ENCODE measurements around the gene MEF2D.

The MEF2D gene

GRCh38 chr1:156496211-156496761 lies 4.3 kb downstream of the MEF2D start:
- Histone ChIP-seq H3K4me1 (ENCODE audit: control insufficient read depth in 5 of 5, insufficient read depth in 5 of 5, low read length in 5 of 5) (peaks cover 53 to 88% (median 83%) of the 10 kb centered on the region in 5 donors), H3K9ac (ENCODE audit: low read length in 5 of 5) (peak overlapping the region in 4 of 5 donors; percentile 0 to 66 (median 58)), H3K27ac (ENCODE audit: low read depth, low read length) (peak overlapping the region; percentile 92), H3K36me3 (ENCODE audit: control insufficient read depth in 5 of 5, insufficient read depth in 5 of 5, low read length in 5 of 5) (peaks cover 0 to 5% (median 0%) of the 10 kb centered on the region in 5 donors), H3K9me3 (ENCODE audit: control insufficient read depth in 5 of 5, low read length in 5 of 5) (no peaks in the 10 kb centered on the region), H3K4me3 (ENCODE audit: low read depth in 1 of 5, low read length in 5 of 5) (peak overlapping the region; percentile 25 to 94 (median 56)), H3K27me3 (ENCODE audit: control insufficient read depth in 5 of 5, insufficient read depth in 4 of 5, low read length in 5 of 5) (no peaks in the 10 kb centered on the region)

DNA sequence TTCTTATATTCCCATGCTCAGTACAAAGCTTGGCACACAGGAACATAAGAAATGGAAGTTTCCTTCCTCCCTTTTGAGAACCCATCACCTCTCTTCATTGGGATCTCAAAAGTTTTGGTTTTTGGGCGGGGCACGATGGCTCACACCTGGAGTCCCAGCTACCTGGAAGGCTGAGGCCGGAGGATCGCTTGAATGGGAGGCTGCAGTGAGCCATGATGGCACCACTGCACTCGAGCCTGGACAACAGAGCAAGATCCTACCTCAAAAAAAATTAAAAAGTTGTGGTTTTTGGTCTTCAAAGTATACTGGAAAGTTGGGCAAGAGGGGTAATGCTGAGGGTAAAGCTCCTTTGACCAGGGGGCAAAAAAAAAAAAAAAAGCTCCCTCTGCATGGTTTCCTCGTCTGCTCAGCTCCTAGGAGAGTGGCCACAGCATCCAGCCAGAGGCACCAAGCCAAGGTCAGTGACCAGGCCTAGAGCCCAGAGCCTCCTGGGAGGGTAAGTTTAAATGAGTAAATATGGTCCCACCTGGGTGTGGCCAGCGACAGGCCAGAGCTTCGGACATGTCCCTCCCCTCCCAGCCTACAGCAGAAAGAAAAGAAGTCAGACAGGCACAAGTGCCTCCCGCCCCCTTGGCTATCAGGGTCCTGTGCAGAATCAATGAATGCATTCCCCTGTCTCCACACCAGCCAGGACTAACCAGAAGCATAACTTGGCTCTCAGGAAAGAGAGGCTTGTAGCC lies 5.0 kb downstream of the MEF2D start:
- H3K27me3 ChIP-seq (ENCODE audit: control insufficient read depth in 5 of 5, insufficient read depth in 4 of 5, low read length in 5 of 5) = no peaks in the 10 kb centered on the region
- no peaks in the 10 kb centered on the region for H3K9me3 ChIP-seq (ENCODE audit: control insufficient read depth in 5 of 5, low read length in 5 of 5)
- peak overlapping the region; percentile 92 for H3K27ac ChIP-seq (ENCODE audit: low read depth, low read length)
- H3K4me3 ChIP-seq (ENCODE audit: low read depth in 1 of 5, low read length in 5 of 5) = peak overlapping the region in 4 of 5 donors; percentile 50 to 94 (median 74)
- peak overlapping the region in 4 of 5 donors; percentile 0 to 63 (median 51) for H3K9ac ChIP-seq (ENCODE audit: low read length in 5 of 5)
- H3K4me1 ChIP-seq (ENCODE audit: control insufficient read depth in 5 of 5, insufficient read depth in 5 of 5, low read length in 5 of 5) = peaks cover 61 to 91% (median 91%) of the 10 kb centered on the region in 5 donors
- peaks cover 0 to 5% (median 0%) of the 10 kb centered on the region in 5 donors for H3K36me3 ChIP-seq (ENCODE audit: control insufficient read depth in 5 of 5, insufficient read depth in 5 of 5, low read length in 5 of 5)

- H3K9ac ChIP-seq (ENCODE audit: low read length in 5 of 5) = peak overlapping the region in 2 of 5 donors; percentile 36 to 49
Measured at GRCh38 chr1:156494309-156494895, 6.2 kb downstream of the MEF2D start.

GRCh38 chr1:156493742-156494141 lies 6.8 kb downstream of the MEF2D start:
- H3K27me3 ChIP-seq (ENCODE audit: control insufficient read depth in 5 of 5, insufficient read depth in 4 of 5, low read length in 5 of 5) = no peaks in the 10 kb centered on the region
- H3K9me3 ChIP-seq (ENCODE audit: control insufficient read depth in 5 of 5, low read length in 5 of 5) = no peaks in the 10 kb centered on the region
- H3K4me3 ChIP-seq (ENCODE audit: low read depth in 1 of 5, low read length in 5 of 5) = peak overlapping the region in 3 of 5 donors; percentile 15 to 42 (median 37)
- peaks cover 68 to 100% (median 100%) of the 10 kb centered on the region in 5 donors for H3K4me1 ChIP-seq (ENCODE audit: control insufficient read depth in 5 of 5, insufficient read depth in 5 of 5, low read length in 5 of 5)
- peak overlapping the region in 2 of 5 donors; percentile 1 to 47 for H3K9ac ChIP-seq (ENCODE audit: low read length in 5 of 5)
- peak overlapping the region; percentile 72 for H3K27ac ChIP-seq (ENCODE audit: low read depth, low read length)
- peaks cover 0 to 5% (median 2%) of the 10 kb centered on the region in 5 donors for H3K36me3 ChIP-seq (ENCODE audit: control insufficient read depth in 5 of 5, insufficient read depth in 5 of 5, low read length in 5 of 5)

More at GRCh38 chr1:156494309-156494895, 6.2 kb downstream of the MEF2D start:
- no peak overlapping the region for H3K27ac ChIP-seq (ENCODE audit: low read depth, low read length)
- peaks cover 0 to 5% (median 0%) of the 10 kb centered on the region in 5 donors for H3K36me3 ChIP-seq (ENCODE audit: control insufficient read depth in 5 of 5, insufficient read depth in 5 of 5, low read length in 5 of 5)
- no peaks in the 10 kb centered on the region for H3K27me3 ChIP-seq (ENCODE audit: control insufficient read depth in 5 of 5, insufficient read depth in 4 of 5, low read length in 5 of 5)
- no peaks in the 10 kb centered on the region for H3K9me3 ChIP-seq (ENCODE audit: control insufficient read depth in 5 of 5, low read length in 5 of 5)
- peaks cover 69 to 100% (median 100%) of the 10 kb centered on the region in 5 donors for H3K4me1 ChIP-seq (ENCODE audit: control insufficient read depth in 5 of 5, insufficient read depth in 5 of 5, low read length in 5 of 5)
- peak overlapping the region in 1 of 5 donors; percentile 14 for H3K4me3 ChIP-seq (ENCODE audit: low read depth in 1 of 5, low read length in 5 of 5)

DNA sequence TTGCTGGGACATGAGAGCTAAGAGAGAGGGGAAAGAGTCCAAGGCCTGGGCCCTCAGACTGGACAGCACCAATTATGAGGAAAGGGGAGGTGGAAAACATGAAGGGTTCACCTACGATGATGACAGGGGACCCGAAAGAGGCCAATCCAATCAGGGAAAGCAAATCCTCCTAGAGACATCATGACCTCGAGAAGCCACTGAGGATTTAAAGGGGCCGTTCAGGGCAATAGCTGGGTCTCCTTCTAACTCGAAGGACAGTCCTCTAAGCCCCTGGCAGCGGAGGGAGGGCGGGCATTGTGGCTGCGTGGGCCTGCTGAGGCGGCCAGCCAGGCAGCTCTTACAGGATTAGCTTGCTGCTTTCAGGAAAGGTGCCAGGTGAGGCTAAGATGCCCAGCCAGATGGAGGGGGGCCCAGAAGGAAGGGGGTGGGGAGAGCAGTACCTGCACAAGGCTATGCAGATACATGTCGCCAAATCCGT lies 7.4 kb downstream of the MEF2D start:
- Histone ChIP-seq H3K4me1 (ENCODE audit: control insufficient read depth in 5 of 5, insufficient read depth in 5 of 5, low read length in 5 of 5) (peaks cover 64 to 100% (median 99%) of the 10 kb centered on the region in 5 donors), H3K4me3 (ENCODE audit: low read depth in 1 of 5, low read length in 5 of 5) (peak overlapping the region; percentile 15 to 42 (median 27)), H3K9ac (ENCODE audit: low read length in 5 of 5) (peak overlapping the region in 4 of 5 donors; percentile 1 to 66 (median 53)), H3K9me3 (ENCODE audit: control insufficient read depth in 5 of 5, low read length in 5 of 5) (no peaks in the 10 kb centered on the region), H3K27me3 (ENCODE audit: control insufficient read depth in 5 of 5, insufficient read depth in 4 of 5, low read length in 5 of 5) (no peaks in the 10 kb centered on the region), H3K27ac (ENCODE audit: low read depth, low read length) (peak overlapping the region; percentile 72), H3K36me3 (ENCODE audit: control insufficient read depth in 5 of 5, insufficient read depth in 5 of 5, low read length in 5 of 5) (peaks cover 0 to 5% (median 4%) of the 10 kb centered on the region in 5 donors)

- H3K4me1 ChIP-seq (ENCODE audit: control insufficient read depth in 5 of 5, insufficient read depth in 5 of 5, low read length in 5 of 5) = peaks cover 62 to 97% (median 95%) of the 10 kb centered on the region in 5 donors
- H3K36me3 ChIP-seq (ENCODE audit: control insufficient read depth in 5 of 5, insufficient read depth in 5 of 5, low read length in 5 of 5) = peaks cover 0 to 5% (median 4%) of the 10 kb centered on the region in 5 donors
- no peaks in the 10 kb centered on the region for H3K27me3 ChIP-seq (ENCODE audit: control insufficient read depth in 5 of 5, insufficient read depth in 4 of 5, low read length in 5 of 5)
- H3K4me3 ChIP-seq (ENCODE audit: low read depth in 1 of 5, low read length in 5 of 5) = peak overlapping the region; percentile 16 to 42 (median 27)
- H3K27ac ChIP-seq (ENCODE audit: low read depth, low read length) = peak overlapping the region; percentile 72
- H3K9ac ChIP-seq (ENCODE audit: low read length in 5 of 5) = peak overlapping the region in 3 of 5 donors; percentile 1 to 66 (median 59)
- no peaks in the 10 kb centered on the region for H3K9me3 ChIP-seq (ENCODE audit: control insufficient read depth in 5 of 5, low read length in 5 of 5)
Measured at GRCh38 chr1:156492591-156493080, 7.9 kb downstream of the MEF2D start.

DNA sequence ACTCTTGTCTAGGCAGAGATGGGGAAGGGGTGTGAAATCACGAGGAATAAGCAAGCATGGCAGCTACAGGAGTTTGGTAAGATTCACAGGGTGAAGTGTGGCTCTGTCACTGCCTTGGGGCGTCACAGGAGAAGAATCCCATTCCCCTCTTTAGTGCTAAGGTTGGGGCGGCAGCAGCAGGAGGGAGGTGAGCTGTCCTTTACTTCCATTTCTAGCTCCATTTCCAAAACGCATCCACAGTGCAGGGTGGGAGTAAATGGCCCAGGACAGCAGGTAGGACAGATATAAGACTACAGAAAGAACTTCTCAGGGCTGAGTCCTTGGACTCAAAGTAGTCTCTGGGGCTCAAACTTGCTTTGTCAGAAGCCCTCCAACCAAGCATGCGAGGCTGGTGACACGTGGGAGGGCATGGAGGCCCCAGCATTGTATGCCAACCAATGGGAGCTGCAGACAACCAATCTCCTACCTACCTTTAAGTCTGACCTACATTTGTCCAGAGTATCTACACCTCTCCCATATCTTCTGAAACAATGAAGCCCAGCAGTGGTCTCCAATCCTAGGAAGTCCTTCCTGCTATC lies 8.5 kb downstream of the MEF2D start:
- H3K27ac ChIP-seq (ENCODE audit: low read depth, low read length) = peak overlapping the region; percentile 72
- H3K4me1 ChIP-seq (ENCODE audit: control insufficient read depth in 5 of 5, insufficient read depth in 5 of 5, low read length in 5 of 5) = peaks cover 58 to 92% (median 90%) of the 10 kb centered on the region in 5 donors
- no peak overlapping the region for H3K9ac ChIP-seq (ENCODE audit: low read length in 5 of 5)
- H3K4me3 ChIP-seq (ENCODE audit: low read depth in 1 of 5, low read length in 5 of 5) = peak overlapping the region in 2 of 5 donors; percentile 7 to 42
- no peaks in the 10 kb centered on the region for H3K9me3 ChIP-seq (ENCODE audit: control insufficient read depth in 5 of 5, low read length in 5 of 5)
- H3K27me3 ChIP-seq (ENCODE audit: control insufficient read depth in 5 of 5, insufficient read depth in 4 of 5, low read length in 5 of 5) = no peaks in the 10 kb centered on the region
- H3K36me3 ChIP-seq (ENCODE audit: control insufficient read depth in 5 of 5, insufficient read depth in 5 of 5, low read length in 5 of 5) = peaks cover 0 to 5% (median 4%) of the 10 kb centered on the region in 5 donors

DNA sequence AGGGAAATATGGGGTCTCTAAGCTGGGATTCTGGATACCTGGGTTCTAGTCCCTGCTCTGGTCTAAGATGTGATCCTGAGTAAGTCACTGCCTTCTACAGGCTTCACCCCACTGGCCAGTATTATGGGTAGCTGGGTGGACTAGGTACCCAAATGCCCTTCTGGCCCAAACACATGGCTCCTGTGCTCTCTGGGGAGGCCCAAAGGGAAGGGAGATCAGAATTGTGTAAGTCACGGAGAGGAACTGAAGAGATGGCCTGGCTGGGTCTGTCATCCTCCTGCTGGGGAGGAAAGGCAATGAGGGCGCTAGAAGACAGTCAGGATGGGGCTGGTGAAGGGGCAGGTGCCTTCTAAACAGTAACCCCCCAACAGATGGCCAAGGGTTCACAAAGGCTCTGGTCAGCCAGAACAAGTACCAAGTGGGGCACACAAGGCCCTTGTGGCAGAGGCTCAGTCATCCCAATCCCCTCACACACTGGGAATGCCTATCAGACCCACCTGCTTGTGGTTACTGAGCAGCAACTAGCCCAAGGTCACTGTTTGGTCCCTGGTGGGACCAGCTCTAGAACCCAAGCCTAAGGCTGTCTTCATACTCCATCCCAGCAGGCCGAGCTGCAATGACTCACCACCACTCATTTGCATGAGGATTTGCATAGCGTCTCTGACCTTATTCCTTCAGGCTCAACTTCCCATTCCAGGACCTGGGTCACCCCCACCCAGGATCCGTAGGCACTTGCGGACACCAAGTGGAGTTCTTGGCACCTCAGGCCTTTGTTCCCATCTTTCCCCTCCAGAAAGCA lies 9.2 kb downstream of the MEF2D start:
- H3K9ac ChIP-seq (ENCODE audit: low read length in 5 of 5) = peak overlapping the region; percentile 14 to 57 (median 41)
- peak overlapping the region; percentile 0 to 37 (median 27) for H3K4me3 ChIP-seq (ENCODE audit: low read depth in 1 of 5, low read length in 5 of 5)
- H3K27me3 ChIP-seq (ENCODE audit: control insufficient read depth in 5 of 5, insufficient read depth in 4 of 5, low read length in 5 of 5) = no peaks in the 10 kb centered on the region
- H3K4me1 ChIP-seq (ENCODE audit: control insufficient read depth in 5 of 5, insufficient read depth in 5 of 5, low read length in 5 of 5) = peaks cover 50 to 85% (median 82%) of the 10 kb centered on the region in 5 donors
- H3K36me3 ChIP-seq (ENCODE audit: control insufficient read depth in 5 of 5, insufficient read depth in 5 of 5, low read length in 5 of 5) = peaks cover 0 to 5% (median 4%) of the 10 kb centered on the region in 5 donors
- H3K9me3 ChIP-seq (ENCODE audit: control insufficient read depth in 5 of 5, low read length in 5 of 5) = no peaks in the 10 kb centered on the region
- peak overlapping the region; percentile 72 for H3K27ac ChIP-seq (ENCODE audit: low read depth, low read length)

Data from subcutaneous abdominal adipose tissue (tissue), 5 donors.